NCI-H1436 treated with DMSO at 0.1 percent for 48 hours (cell line): ENCODE results near the gene CDC23.
A peak's percentile ranks its signal among the peaks of the same experiment; 100 is the strongest.
"Not testable (repeated sequence)": the region's sequence is repeated elsewhere in the genome, so short reads cannot be mapped to it uniquely, and the experiment has no call there.

Source experiments
- DNase-seq: peaks from one replicate; lab custom pipeline; 2025; lab: John Stamatoyannopoulos, UW

CDC23 gene

GRCh38 chr5:138210985-138211384 lies 2.1 kb downstream of the CDC23 start:
- DNase-seq, result no peak

GRCh38 chr5:138193859-138194258 lies 19.3 kb downstream of the CDC23 start:
- not testable (repeated sequence) for DNase-seq

GRCh38 chr5:138192826-138193225 lies 20.3 kb downstream of the CDC23 start:
- DNase-seq, result no peak

GRCh38 chr5:138188626-138189025 lies 24.5 kb downstream of the CDC23 start:
- no peak for DNase-seq

GRCh38 chr5:138186002-138186447 lies 27.1 kb downstream of the CDC23 start:
- no peak for DNase-seq

GRCh38 chr5:138182808-138183207 lies 30.3 kb downstream of the CDC23 start:
- DNase-seq, result no peak

GRCh38 chr5:138180841-138181240 lies 32.3 kb downstream of the CDC23 start:
- DNase-seq, result no peak

- peak; percentile 38 for DNase-seq
These were observed 32.8 kb downstream of the CDC23 start for GRCh38 chr5:138180183-138180782.

GRCh38 chr5:138179277-138179857 lies 33.8 kb downstream of the CDC23 start:
- no peak for DNase-seq

GRCh38 chr5:138178516-138179276 lies 34.4 kb downstream of the CDC23 start, which contains the start of the genes BRD8 and KIF20A:
BRD8 (minus strand) TSS chr5:138178630; CDS start chr5:138178614, 16 bp downstream.
KIF20A (plus strand) TSS chr5:138179112; CDS start chr5:138179681, 569 bp downstream.
- DNase-seq, result peak; percentile 97

GRCh38 chr5:138177941-138178515 lies 35.1 kb downstream of the CDC23 start:
- DNase-seq, result no peak

GRCh38 chr5:138170299-138170698 lies 42.8 kb downstream of the CDC23 start:
- no peak for DNase-seq

GRCh38 chr5:138169124-138169523 lies 44.0 kb downstream of the CDC23 start:
- DNase-seq, result no peak

GRCh38 chr5:138163721-138164120 lies 49.4 kb downstream of the CDC23 start:
- DNase-seq, result no peak

- no peak for DNase-seq
These were observed 52.4 kb downstream of the CDC23 start for GRCh38 chr5:138160706-138161105.

- DNase-seq, result no peak
These were observed 53.5 kb downstream of the CDC23 start for GRCh38 chr5:138159666-138160065.

- no peak for DNase-seq
These were observed 55.5 kb downstream of the CDC23 start for GRCh38 chr5:138157626-138158025.

GRCh38 chr5:138155977-138156376 lies 57.1 kb downstream of the CDC23 start:
- not testable (repeated sequence) for DNase-seq

- DNase-seq, result no peak
These were observed 63.6 kb downstream of the CDC23 start for GRCh38 chr5:138149530-138149929.

- DNase-seq, result no peak
These were observed 64.3 kb downstream of the CDC23 start for GRCh38 chr5:138148811-138149210.

- DNase-seq, result not testable (repeated sequence)
These were observed 69.5 kb downstream of the CDC23 start for GRCh38 chr5:138143578-138143977.

- DNase-seq, result no peak
These were observed 71.4 kb downstream of the CDC23 start for GRCh38 chr5:138141734-138142133.

GRCh38 chr5:138140268-138140667 lies 72.9 kb downstream of the CDC23 start:
- no peak for DNase-seq
